Mammary epithelial cell (primary cell): ENCODE data around the gene SENP6.

Source experiments
- CTCF ChIP-seq, 2 donors: IDR thresholded peaks in 1 of 2; conservative IDR thresholded peaks in 1 of 2; 2 replicates each; pipeline ENCODE4 v1.5.1; 2011 to 2012; ENCODE audit warnings: inconsistent platforms in 2 of 2, low read length in 2 of 2, mild to moderate bottlenecking in 2 of 2, control low read depth in 1 of 2, low read depth in 1 of 2; ENCODE audit not compliant: insufficient read depth in 1 of 2; ENCODE audit errors: extremely low read depth in 1 of 2
- EZH2 ChIP-seq: IDR thresholded peaks from 2 replicates; pipeline ENCODE4 v1.6.1; 2012; ENCODE audit warnings: low read length, inconsistent platforms, borderline replicate concordance

DNA sequence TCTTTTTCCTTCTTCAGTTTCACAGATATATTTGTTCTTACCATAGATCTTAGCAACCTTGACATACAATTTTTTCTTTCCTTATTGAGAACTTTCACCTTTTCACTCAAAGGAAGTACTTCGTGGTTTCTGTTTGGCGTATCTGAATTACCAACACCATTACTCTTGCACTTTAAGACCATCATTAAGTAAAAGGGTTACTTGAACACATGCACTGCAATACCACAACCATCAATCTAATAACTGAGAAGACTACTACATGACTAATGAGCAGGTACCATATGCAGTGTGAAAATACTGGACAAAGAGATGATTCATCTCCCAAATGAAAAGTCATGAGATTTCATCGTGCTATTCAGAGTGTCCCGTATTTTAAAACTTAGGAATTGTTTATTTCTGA, 21.7 kb upstream of the SENP6 start:
- TF ChIP-seq CTCF (conservative IDR thresholded peaks at IDR 0.05 in 1 of 2, IDR thresholded peaks at IDR 0.05 in 1 of 2; ENCODE audit: extremely low read depth in 1 of 2, insufficient read depth in 1 of 2, low read depth in 1 of 2, low read length in 2 of 2) (no peak), EZH2 (no peak)
